Measurements from ENCODE around the gene LRRC4.

DNA sequence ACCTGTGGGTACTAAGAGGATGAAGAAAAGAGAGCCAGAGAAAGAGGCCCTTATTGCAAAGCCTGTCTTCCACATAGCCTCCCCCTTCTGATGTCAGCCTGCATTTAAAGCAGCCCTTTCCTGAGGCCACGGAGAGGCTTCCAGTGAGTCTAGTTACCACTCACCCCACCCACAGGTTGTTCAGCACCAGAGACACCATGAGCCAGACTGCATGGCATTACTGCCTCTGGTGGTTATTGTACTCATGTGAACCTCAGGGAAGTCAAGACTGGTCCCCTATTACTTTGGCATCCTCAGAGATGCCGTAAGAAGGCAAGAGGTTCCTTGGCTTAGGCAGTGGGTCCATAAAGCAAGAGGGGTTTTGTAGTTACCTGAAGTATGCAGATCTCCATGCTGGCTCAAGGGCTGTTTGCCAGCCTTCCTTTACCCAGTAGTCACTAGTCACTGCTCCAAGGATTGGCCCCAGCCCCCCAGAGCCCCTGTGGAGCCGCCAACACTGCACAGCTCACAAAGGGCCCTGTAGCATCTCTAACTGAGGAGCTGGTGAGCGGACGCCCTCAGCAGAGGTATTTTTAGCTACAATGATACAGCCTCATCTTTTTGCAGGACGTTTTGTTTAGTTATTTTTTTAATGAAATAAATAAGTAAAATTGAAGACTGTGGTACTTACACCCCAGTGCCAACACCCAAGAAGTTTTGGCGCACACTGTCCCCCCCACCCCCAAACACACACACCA, 20.7 kb downstream of the LRRC4 start:
- TF ChIP-seq, protein P1, sequence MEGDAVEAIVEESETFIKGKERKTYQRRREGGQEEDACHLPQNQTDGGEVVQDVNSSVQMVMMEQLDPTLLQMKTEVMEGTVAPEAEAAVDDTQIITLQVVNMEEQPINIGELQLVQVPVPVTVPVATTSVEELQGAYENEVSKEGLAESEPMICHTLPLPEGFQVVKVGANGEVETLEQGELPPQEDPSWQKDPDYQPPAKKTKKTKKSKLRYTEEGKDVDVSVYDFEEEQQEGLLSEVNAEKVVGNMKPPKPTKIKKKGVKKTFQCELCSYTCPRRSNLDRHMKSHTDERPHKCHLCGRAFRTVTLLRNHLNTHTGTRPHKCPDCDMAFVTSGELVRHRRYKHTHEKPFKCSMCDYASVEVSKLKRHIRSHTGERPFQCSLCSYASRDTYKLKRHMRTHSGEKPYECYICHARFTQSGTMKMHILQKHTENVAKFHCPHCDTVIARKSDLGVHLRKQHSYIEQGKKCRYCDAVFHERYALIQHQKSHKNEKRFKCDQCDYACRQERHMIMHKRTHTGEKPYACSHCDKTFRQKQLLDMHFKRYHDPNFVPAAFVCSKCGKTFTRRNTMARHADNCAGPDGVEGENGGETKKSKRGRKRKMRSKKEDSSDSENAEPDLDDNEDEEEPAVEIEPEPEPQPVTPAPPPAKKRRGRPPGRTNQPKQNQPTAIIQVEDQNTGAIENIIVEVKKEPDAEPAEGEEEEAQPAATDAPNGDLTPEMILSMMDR (conservative IDR thresholded peaks at IDR 0.05): no peak
- TF ChIP-seq EZH2 (IDR thresholded peaks at IDR 0.05; ENCODE audit: low read depth): no peak
